ENCODE measurements around the gene MGP.

MGP gene

GRCh38 chr12:14885718-14886221 is at the start of gene MGP:
TSS of gene MGP (minus strand) at chr12:14885854. CDS start at chr12:14885791, 63 bp downstream.
- no peak for DNase-seq (ENCODE audit: low read depth in 3 of 3)

- no peak for DNase-seq (ENCODE audit: low read depth in 3 of 3)
Observed at GRCh38 chr12:14935031-14935430, 49.4 kb upstream of the MGP start.

- no peak for DNase-seq (ENCODE audit: low read depth in 3 of 3)
Observed at GRCh38 chr12:14934511-14934910, 48.9 kb upstream of the MGP start.

- DNase-seq (ENCODE audit: low read depth in 3 of 3): no peak
Observed at GRCh38 chr12:14931791-14932560, 46.3 kb upstream of the MGP start.

GRCh38 chr12:14931359-14931758 is 45.7 kb upstream of the MGP start:
- DNase-seq (ENCODE audit: low read depth in 3 of 3): no peak

- DNase-seq (ENCODE audit: low read depth in 3 of 3): no peak
Observed at GRCh38 chr12:14930299-14930698, 44.6 kb upstream of the MGP start.

- no peak for DNase-seq (ENCODE audit: low read depth in 3 of 3)
Observed at GRCh38 chr12:14928931-14929330, 43.3 kb upstream of the MGP start.

- DNase-seq (ENCODE audit: low read depth in 3 of 3): no peak
Observed at GRCh38 chr12:14927267-14927666, 41.6 kb upstream of the MGP start.

- DNase-seq (ENCODE audit: low read depth in 3 of 3): no peak
Observed at GRCh38 chr12:14924541-14924940, 38.9 kb upstream of the MGP start.

- no peak for DNase-seq (ENCODE audit: low read depth in 3 of 3)
Observed at GRCh38 chr12:14923944-14924343, 38.3 kb upstream of the MGP start.

GRCh38 chr12:14921218-14921617 is 35.6 kb upstream of the MGP start:
- DNase-seq (ENCODE audit: low read depth in 3 of 3): no peak

GRCh38 chr12:14920475-14921126 is 34.9 kb upstream of the MGP start:
- no peak for DNase-seq (ENCODE audit: low read depth in 3 of 3)

GRCh38 chr12:14919455-14919854 is 33.8 kb upstream of the MGP start:
- no peak for DNase-seq (ENCODE audit: low read depth in 3 of 3)

GRCh38 chr12:14915736-14916135 is 30.1 kb upstream of the MGP start:
- DNase-seq (ENCODE audit: low read depth in 3 of 3): no peak

GRCh38 chr12:14913381-14913781 is 27.7 kb upstream of the MGP start:
- DNase-seq (ENCODE audit: low read depth in 3 of 3): no peak

- DNase-seq (ENCODE audit: low read depth in 3 of 3): no peak
Observed at GRCh38 chr12:14911131-14911530, 25.5 kb upstream of the MGP start.

GRCh38 chr12:14910090-14910915 is 24.6 kb upstream of the MGP start:
- DNase-seq (ENCODE audit: low read depth in 3 of 3): peak in 2 of 3 experiments; percentile 4 to 23

- no peak for DNase-seq (ENCODE audit: low read depth in 3 of 3)
Observed at GRCh38 chr12:14907953-14908352, 22.3 kb upstream of the MGP start.

- no peak for DNase-seq (ENCODE audit: low read depth in 3 of 3)
Observed at GRCh38 chr12:14906114-14906513, 20.5 kb upstream of the MGP start.

- no peak for DNase-seq (ENCODE audit: low read depth in 3 of 3)
Observed at GRCh38 chr12:14905269-14906004, 19.8 kb upstream of the MGP start.

GRCh38 chr12:14904854-14905253 is 19.2 kb upstream of the MGP start:
- no peak for DNase-seq (ENCODE audit: low read depth in 3 of 3)

Measured in stimulated activated CD4-positive, alpha-beta T cell treated with anti-CD3 and anti-CD28 coated beads, TNF-alpha, amount 100 ng/mL, for 24 hours (primary cell).